Thymus (tissue), 14 donors: ENCODE measurements around the gene SIGLEC5. TPM values are rescaled to one million over a fixed set of nuclear protein-coding genes. Genes with fewer than 3 reads are reported as not detected.
"Not testable (repeated sequence)": the region's sequence is repeated elsewhere in the genome, so short reads cannot be mapped to it uniquely, and the experiment has no call there.

Experiments
- DNase-seq, 9 donors: peaks; one replicate each; pipeline ENCODE4 v3.0.0-alpha.2; 2013; ENCODE audit warnings: low spot score in 9 of 9, low read depth in 6 of 9, missing footprints in 1 of 9
- H3K27ac ChIP-seq, 2 donors: one replicate each; pipeline ENCODE4 v1.5.1; 2013; ENCODE audit warnings: control low read depth in 1 of 2, low read depth in 1 of 2, low read length in 1 of 2, mild to moderate bottlenecking in 1 of 2, moderate library complexity in 1 of 2
- H3K27me3 ChIP-seq, 2 donors: one replicate each; pipeline ENCODE4 v1.5.1; 2013; ENCODE audit warnings: low read length in 1 of 2; ENCODE audit not compliant: control insufficient read depth in 2 of 2, insufficient read depth in 1 of 2
- H3K36me3 ChIP-seq, 2 donors: one replicate each; pipeline ENCODE4 v1.5.1; 2013; ENCODE audit warnings: low read length in 1 of 2, mild to moderate bottlenecking in 1 of 2, moderate library complexity in 1 of 2; ENCODE audit not compliant: control insufficient read depth in 2 of 2, insufficient read depth in 2 of 2
- H3K4me1 ChIP-seq, 2 donors: one replicate each; pipeline ENCODE4 v1.5.1; 2013; ENCODE audit warnings: low read length in 2 of 2; ENCODE audit not compliant: control insufficient read depth in 2 of 2, insufficient read depth in 2 of 2
- H3K4me3 ChIP-seq, 2 donors: one replicate each; pipeline ENCODE4 v1.5.1; 2013; ENCODE audit warnings: low read length in 2 of 2, control low read depth in 1 of 2, mild to moderate bottlenecking in 1 of 2
- H3K9me3 ChIP-seq, 2 donors: one replicate each; pipeline ENCODE4 v1.5.1; 2013; ENCODE audit warnings: low read length in 1 of 2, mild to moderate bottlenecking in 1 of 2; ENCODE audit not compliant: control insufficient read depth in 2 of 2, insufficient read depth in 1 of 2
- WGBS: extraction: QIAGEN DNeasy Blood & Tissue Kit; methylation state at CpG from one replicate; pipeline ENCODE4 v1.1.7; 2013; 5-methylcytosine and 5-hydroxymethylcytosine counted together
- long read RNA-seq, 10 donors: transcript quantifications; one replicate each; lab custom pipeline, GENCODE V29; 2026
- polyA plus RNA-seq: library from polyadenylated mRNA; stranded (reverse); fragments of 200-250 nt; gene quantifications from one replicate; pipeline ENCODE4 v1.2.3, GENCODE V29; 2013
- total RNA-seq: library from RNA; stranded (reverse); fragments of 120-200 nt; gene quantifications from one replicate; pipeline ENCODE4 v1.2.4, GENCODE V29; 2013
- donor health status: healthy.

Gene SIGLEC5
- total RNA-seq (0.90 TPM), polyA plus RNA-seq (not detected)
- long read RNA-seq, donor 1 = 0 reads
- long read RNA-seq, donor 2 = 0 reads
- long read RNA-seq, donor 3 = 0 reads
- long read RNA-seq, donor 4 = 0 reads
- long read RNA-seq, donor 5 = 0 reads
- long read RNA-seq, donor 6 = 0 reads
- long read RNA-seq, donor 7 = 0 reads
- long read RNA-seq, donor 8 = 0 reads
- long read RNA-seq, donor 9 = 0 reads
- long read RNA-seq, donor 10 = 0 reads

- WGBS = 10% methylated on average over 10 of the region's 13 CpGs
- H3K36me3 ChIP-seq, H3K9me3 ChIP-seq, H3K27me3 ChIP-seq, H3K4me1 ChIP-seq, H3K27ac ChIP-seq, H3K4me3 ChIP-seq, DNase-seq: not testable (repeated sequence)
Measured at GRCh38 chr19:51630315-51630714, at the start of gene SIGLEC5. SIGLEC5 (minus strand) TSS chr19:51630401; CDS start chr19:51630335, 66 bp downstream.

DNA sequence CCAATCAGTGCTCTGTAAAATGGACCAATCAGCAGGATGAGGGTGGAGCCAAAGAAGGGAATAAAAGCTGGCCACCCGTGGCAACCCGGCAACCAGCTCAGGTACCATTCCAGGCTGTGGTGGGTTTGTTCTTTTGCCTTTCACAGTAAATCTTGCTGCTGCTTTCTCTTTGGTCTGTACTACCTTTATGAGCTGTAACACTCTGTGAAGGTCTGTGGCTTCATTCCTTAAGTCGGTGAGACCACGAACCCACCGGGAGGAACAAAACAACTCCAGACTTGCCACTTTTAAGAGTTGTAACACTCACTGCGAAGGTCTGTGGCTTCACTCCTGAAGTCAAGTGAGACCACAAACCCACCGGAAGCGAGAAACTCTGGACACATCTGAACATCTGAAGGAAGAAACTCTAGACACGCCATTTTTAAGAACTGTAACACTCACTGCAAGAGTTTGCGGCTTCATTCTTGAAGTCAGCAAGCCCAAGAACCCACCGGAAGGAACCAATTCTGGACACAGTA lies 46.4 kb upstream of the SIGLEC5 start:
- Histone ChIP-seq H3K36me3 (no peaks in the 10 kb centered on the region), H3K9me3 (no peaks in the 10 kb centered on the region), H3K4me1 (peaks cover 0 to 4% of the 10 kb centered on the region in 2 donors), H3K27me3 (no peaks in the 10 kb centered on the region), H3K4me3 (no peak overlapping the region), H3K27ac (no peak overlapping the region)
- peak in 1 of 9 donors; percentile 28 for DNase-seq
- WGBS = 44% methylated on average over 11 of the region's 11 CpGs

DNA sequence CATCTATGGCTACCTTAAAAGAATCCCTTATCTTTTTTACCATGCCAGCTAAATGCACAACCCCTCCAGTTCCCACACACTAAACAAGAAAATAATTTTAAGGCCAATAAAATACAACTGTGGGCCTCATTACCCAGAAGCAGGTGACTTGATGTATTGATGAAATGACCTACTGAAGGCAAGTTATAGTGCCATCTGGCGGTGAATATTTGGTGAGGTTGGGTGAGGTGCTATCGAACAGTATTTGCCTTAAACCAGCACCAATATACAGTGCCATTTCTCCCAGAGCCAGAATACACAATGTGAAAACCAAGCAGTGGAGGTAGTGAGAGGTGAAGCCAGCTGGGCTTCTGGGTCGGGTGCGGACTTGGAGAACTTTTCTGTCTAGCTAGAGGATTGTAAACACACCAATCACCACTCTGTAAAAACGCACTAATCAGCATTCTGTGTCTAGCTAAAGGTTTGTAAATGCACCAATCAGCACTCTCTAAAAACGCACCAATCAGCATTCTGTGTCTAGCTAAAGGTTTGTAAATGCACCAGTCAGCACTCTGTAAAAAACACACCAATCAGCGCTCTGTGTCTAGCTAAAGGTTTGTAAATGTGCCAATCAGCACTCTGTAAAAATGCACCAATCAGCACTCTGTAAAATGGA lies 45.8 kb upstream of the SIGLEC5 start:
- not testable (repeated sequence) for H3K4me3 ChIP-seq, H3K4me1 ChIP-seq, DNase-seq, H3K27ac ChIP-seq, H3K9me3 ChIP-seq, H3K27me3 ChIP-seq, H3K36me3 ChIP-seq
- WGBS = 73% methylated on average over 7 of the region's 7 CpGs

DNA sequence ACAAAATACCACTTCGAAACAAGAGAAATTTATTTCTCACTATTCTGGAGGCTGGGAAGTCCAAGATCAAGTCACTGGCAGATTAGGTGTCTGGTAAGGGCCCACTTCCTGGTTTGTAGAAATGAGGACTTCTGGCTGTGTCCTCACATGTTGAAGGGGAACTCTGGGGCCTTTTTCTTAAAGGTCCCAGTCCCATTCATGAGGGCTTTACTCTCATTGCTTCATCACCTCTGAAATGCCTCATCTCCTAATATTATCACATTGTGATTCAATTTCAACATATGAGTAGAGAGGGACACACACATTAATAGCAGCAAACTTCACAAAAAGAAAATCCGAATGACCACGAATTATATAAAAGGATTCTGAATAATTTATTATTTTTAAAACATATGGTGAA lies 38.0 kb upstream of the SIGLEC5 start:
- Histone ChIP-seq H3K27me3 (peaks cover 0 to 6% of the 10 kb centered on the region in 2 donors), H3K36me3 (no peaks in the 10 kb centered on the region), H3K27ac (no peak overlapping the region), H3K9me3 (no peaks in the 10 kb centered on the region), H3K4me3 (no peak overlapping the region), H3K4me1 (no peaks in the 10 kb centered on the region)
- no peak for DNase-seq
- 83% methylated on average over 3 of the region's 3 CpGs for WGBS

GRCh38 chr19:51664997-51665396 lies 34.8 kb upstream of the SIGLEC5 start:
- no peaks in the 10 kb centered on the region for H3K4me1 ChIP-seq
- H3K36me3 ChIP-seq = no peaks in the 10 kb centered on the region
- H3K9me3 ChIP-seq = no peaks in the 10 kb centered on the region
- no peak for DNase-seq
- H3K27ac ChIP-seq = no peak overlapping the region
- H3K4me3 ChIP-seq = no peak overlapping the region
- 73% methylated on average over 3 of the region's 3 CpGs for WGBS
- peaks cover 0 to 6% of the 10 kb centered on the region in 2 donors for H3K27me3 ChIP-seq

DNA sequence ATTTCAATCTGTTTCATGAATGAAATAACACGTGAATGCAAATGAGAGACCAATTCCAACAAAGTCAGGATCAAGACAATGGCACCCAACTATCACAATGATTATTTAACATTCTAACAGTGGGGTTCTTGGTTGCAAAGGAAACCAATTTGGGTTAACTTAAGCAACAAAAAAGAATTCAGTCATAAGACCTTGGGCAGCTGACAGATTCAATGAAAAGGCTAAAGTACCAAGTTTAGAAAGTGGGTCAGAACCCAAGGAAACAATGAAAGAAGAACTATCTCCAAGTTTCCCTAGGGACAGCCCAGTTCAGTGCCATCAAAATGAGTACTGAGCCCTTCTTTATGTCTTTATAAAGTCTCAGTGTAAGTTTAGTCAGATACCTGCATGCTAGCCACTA lies 33.9 kb upstream of the SIGLEC5 start:
- Histone ChIP-seq H3K9me3 (no peaks in the 10 kb centered on the region), H3K4me1 (no peaks in the 10 kb centered on the region), H3K4me3 (no peak overlapping the region), H3K27me3 (peaks cover 0 to 6% of the 10 kb centered on the region in 2 donors), H3K36me3 (no peaks in the 10 kb centered on the region), H3K27ac (no peak overlapping the region)
- WGBS = 57% methylated on average over 1 of the region's 1 CpG
- no peak for DNase-seq

DNA sequence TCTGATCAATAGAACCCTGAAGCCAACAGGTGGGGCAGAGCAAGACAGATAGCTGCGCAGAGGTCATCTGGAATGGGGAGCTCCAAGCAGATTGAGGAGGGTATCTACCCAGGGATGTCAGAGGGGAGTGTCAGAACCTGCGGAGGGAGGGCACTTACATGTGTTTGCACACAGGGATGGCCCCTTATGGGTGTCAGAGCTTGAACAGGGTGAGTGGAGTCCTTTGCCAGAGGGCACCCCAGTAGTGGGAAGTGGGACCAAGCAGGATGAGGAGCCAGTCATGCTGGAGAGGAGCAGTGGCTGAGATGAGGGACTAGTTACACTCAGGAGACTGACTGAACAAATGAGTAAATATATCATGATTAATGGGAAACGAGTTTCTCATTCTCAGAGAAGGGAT lies 33.4 kb upstream of the SIGLEC5 start:
- no peak overlapping the region for H3K27ac ChIP-seq
- peaks cover 0 to 6% of the 10 kb centered on the region in 2 donors for H3K27me3 ChIP-seq
- WGBS = 73% methylated on average over 3 of the region's 3 CpGs
- H3K36me3 ChIP-seq = no peaks in the 10 kb centered on the region
- no peak for DNase-seq
- no peaks in the 10 kb centered on the region for H3K4me1 ChIP-seq
- no peaks in the 10 kb centered on the region for H3K9me3 ChIP-seq
- no peak overlapping the region for H3K4me3 ChIP-seq

DNA sequence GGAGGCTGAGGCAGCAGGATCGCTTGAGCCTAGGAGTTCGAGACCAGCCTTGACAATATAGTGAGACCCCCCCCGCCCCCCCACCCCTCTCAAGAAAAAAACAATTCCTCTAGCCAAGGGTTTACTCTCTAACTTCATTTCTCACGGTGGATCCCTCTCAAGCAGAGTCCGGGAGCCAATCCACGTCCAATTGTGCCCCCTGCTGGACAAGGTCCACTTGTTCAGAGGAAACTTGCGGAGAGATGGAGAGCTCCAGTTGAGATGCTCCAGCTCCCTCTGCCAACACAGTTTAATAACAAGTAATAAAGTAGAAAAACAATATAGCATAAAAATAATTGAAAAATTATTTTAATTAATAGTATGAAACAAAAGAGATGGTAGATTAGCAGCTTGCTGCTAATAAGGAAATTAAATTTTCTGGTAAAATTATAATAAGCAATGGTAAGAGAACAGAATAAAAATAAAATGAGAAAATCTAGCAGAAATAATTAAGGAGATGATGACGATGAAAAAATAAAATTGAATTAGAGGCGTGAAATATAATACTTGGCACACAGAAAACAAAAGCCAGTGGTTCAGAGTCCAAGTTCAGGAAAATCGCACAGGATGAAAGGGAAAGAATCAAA lies 30.9 kb upstream of the SIGLEC5 start:
- no peak overlapping the region for H3K27ac ChIP-seq
- peaks cover 0 to 6% of the 10 kb centered on the region in 2 donors for H3K27me3 ChIP-seq
- H3K4me3 ChIP-seq = no peak overlapping the region
- DNase-seq = peak in 7 of 9 donors; percentile 8 to 51 (median 37)
- 15% methylated on average over 10 of the region's 10 CpGs for WGBS
- peaks cover 0 to 2% of the 10 kb centered on the region in 2 donors for H3K4me1 ChIP-seq
- no peaks in the 10 kb centered on the region for H3K9me3 ChIP-seq
- H3K36me3 ChIP-seq = no peaks in the 10 kb centered on the region

DNA sequence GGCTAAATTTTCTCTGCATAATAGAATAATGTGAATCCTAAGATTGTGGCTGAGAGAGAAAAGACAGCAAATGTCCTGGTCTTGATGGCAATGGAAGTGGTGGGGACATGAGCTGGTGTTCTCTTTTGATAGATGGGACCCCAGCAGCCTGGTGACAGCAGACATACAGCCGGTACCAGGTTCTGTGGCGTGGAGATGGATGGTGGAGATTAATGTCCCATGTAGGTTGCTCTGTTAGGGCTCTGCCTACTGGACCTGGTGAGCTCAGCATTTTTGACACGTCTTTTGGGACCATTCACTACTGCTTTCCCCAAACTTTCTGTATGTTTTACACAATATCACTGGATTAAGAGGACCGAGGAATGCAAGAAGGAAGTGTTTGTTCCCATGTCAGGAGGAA lies 24.6 kb upstream of the SIGLEC5 start:
- DNase-seq = no peak
- 91% methylated on average over 4 of the region's 4 CpGs for WGBS
- Histone ChIP-seq H3K27ac (no peak overlapping the region), H3K27me3 (no peaks in the 10 kb centered on the region), H3K4me3 (no peak overlapping the region), H3K4me1 (peaks cover 0 to 2% of the 10 kb centered on the region in 2 donors), H3K9me3 (no peaks in the 10 kb centered on the region), H3K36me3 (no peaks in the 10 kb centered on the region)
